ENCODE measurements around the gene USHBP1. TPM values are rescaled to one million over a fixed set of nuclear protein-coding genes. Genes with fewer than 3 reads are reported as not detected.

The USHBP1 gene
- total RNA-seq, 4 donors from 2014 or later: 0.80 to 3.0 (median 2.0) TPM

- WGBS, 2 donors: 82% methylated on average over 16 of the region's 16 CpGs
- DNase-seq (ENCODE audit: low spot score in 2 of 2): no peak
- H3K4me3 ChIP-seq (ENCODE audit: low read depth, poor library complexity, severe bottlenecking): no peak overlapping the region
- intact Hi-C loops (cut with DNase I; ENCODE audit: low total_unique reads): loop anchor here (10.0 kb wide), 1 partner anchor 84 kb away; the partner anchor contains the start of gene ANKLE1
- TF ChIP-seq POLR2A (IDR thresholded peaks at IDR 0.05): no peak
- no peak for TF ChIP-seq CTCF (IDR thresholded peaks at IDR 0.05)
These were observed 64.0 kb downstream of the USHBP1 start for GRCh38 chr19:17200408-17201079.

Other genes starting within 250 kb of the USHBP1 start
- gene CPAMD8, start 237.9 kb downstream of the USHBP1 start, total RNA-seq: 10 to 100 TPM in 3 of 4 donors, 1 to 10 TPM in 1; 8.1 to 14.0 (median 13.0) TPM
- gene HAUS8, start 189.3 kb downstream of the USHBP1 start, total RNA-seq: 1 to 10 TPM; 3.3 to 7.0 (median 5.7) TPM
- 10 to 100 TPM; 29.2 to 63.1 (median 43.5) TPM for gene MYO9B, start 189.0 kb downstream of the USHBP1 start, total RNA-seq
- 10 to 100 TPM; 16.6 to 25.5 (median 23.8) TPM for gene USE1, start 49.4 kb downstream of the USHBP1 start, total RNA-seq
- gene OCEL1, start 38.5 kb downstream of the USHBP1 start, total RNA-seq: 1 to 10 TPM; 2.6 to 7.9 (median 4.0) TPM
- 100 to 1,000 TPM in 1 of 4 donors, 10 to 100 TPM in 3; 57.2 to 119 (median 83.6) TPM for gene NR2F6, start 18.8 kb downstream of the USHBP1 start, total RNA-seq
- gene BABAM1, start 2.7 kb upstream of the USHBP1 start, total RNA-seq: 10 to 100 TPM; 48.3 to 61.2 (median 59.6) TPM
- 1 to 10 TPM in 1 of 4 donors, under 1 TPM in 3; 0.07 to 1.1 (median 0.36) TPM for gene ANKLE1, start 17.2 kb upstream of the USHBP1 start, total RNA-seq
- 10 to 100 TPM; 20.2 to 34.9 (median 27.7) TPM for gene ABHD8, start 38.7 kb upstream of the USHBP1 start, total RNA-seq
- gene MRPL34, start 41.1 kb upstream of the USHBP1 start, total RNA-seq: 100 to 1,000 TPM in 3 of 4 donors, 10 to 100 TPM in 1; 88.4 to 228 (median 131) TPM
- gene DDA1, start 44.8 kb upstream of the USHBP1 start, total RNA-seq: 10 to 100 TPM; 16.4 to 30.7 (median 26.3) TPM
- gene ANO8, start 70.1 kb upstream of the USHBP1 start, total RNA-seq: 10 to 100 TPM; 31.1 to 56.8 (median 46.9) TPM
- 10 to 100 TPM; 30.6 to 36.8 (median 35.0) TPM for gene GTPBP3, start 72.8 kb upstream of the USHBP1 start, total RNA-seq
- 10 to 100 TPM; 11.7 to 96.5 (median 50.2) TPM for gene PLVAP, start 112.6 kb upstream of the USHBP1 start, total RNA-seq
- not detected for gene CCDC194, start 129.5 kb upstream of the USHBP1 start, total RNA-seq
- gene BST2, start 140.9 kb upstream of the USHBP1 start, total RNA-seq: 10 to 100 TPM in 3 of 4 donors, 1 to 10 TPM in 1; 9.4 to 15.9 (median 12.5) TPM
- 10 to 100 TPM; 66.8 to 86.4 (median 75.6) TPM for gene MVB12A, start 155.3 kb upstream of the USHBP1 start, total RNA-seq
- 1 to 10 TPM in 1 of 4 donors, under 1 TPM in 2, not detected in 1; 0.42 to 1.3 (median 0.61) TPM for gene TMEM221, start 183.9 kb upstream of the USHBP1 start, total RNA-seq
- gene NXNL1, start 196.2 kb upstream of the USHBP1 start, total RNA-seq: not detected
- gene SLC27A1, start 205.8 kb upstream of the USHBP1 start, total RNA-seq: 10 to 100 TPM; 30.6 to 58.2 (median 43.6) TPM
- gene PGLS, start 246.9 kb upstream of the USHBP1 start, total RNA-seq: 100 to 1,000 TPM; 107 to 130 (median 117) TPM

All from lower leg skin (tissue), 4 donors.